Activated CD4-positive, alpha-beta T cell treated with anti-CD3 and anti-CD28 coated beads for 36 hours (primary cell): ENCODE measurements around the gene CLCN6. TPM values are rescaled to one million over a fixed set of nuclear protein-coding genes. Genes with fewer than 3 reads are reported as not detected.
A peak's percentile ranks its signal among the peaks of the same experiment; 100 is the strongest.

Source experiments
- ATAC-seq: fragments of 200-7000 bp; cut with Tn5 transposase; one replicate; pipeline ENCODE4 v1.10.0; 2021; ENCODE audit warnings: mild to moderate bottlenecking, moderate library complexity
- CTCF ChIA-PET: fragments of 350-600 bp; sonication (Branson Sonifier 250); formaldehyde crosslinking; loops from one replicate; lab custom pipeline; 2021; ENCODE audit warnings: antibody characterized with exemption; lab: Charles Lee
- POLR2A ChIA-PET: fragments of 350-600 bp; sonication (Branson Sonifier 250); formaldehyde crosslinking; loops from one replicate; lab custom pipeline; 2021; ENCODE audit warnings: antibody characterized with exemption, inconsistent platforms; lab: Charles Lee
- DNase-seq: peaks from one replicate; pipeline ENCODE4 v3.0.0-alpha.2; 2020
- H3K27ac Mint-ChIP-seq: one replicate; pipeline ENCODE4 v1.8.0; 2021; ENCODE audit warnings: mixed read lengths
- H3K27me3 Mint-ChIP-seq: one replicate; pipeline ENCODE4 v1.8.0; 2021; ENCODE audit warnings: mixed read lengths
- H3K36me3 Mint-ChIP-seq: one replicate; pipeline ENCODE4 v1.8.0; 2021; ENCODE audit warnings: low read depth, mixed read lengths
- H3K4me1 Mint-ChIP-seq: one replicate; pipeline ENCODE4 v1.8.0; 2021; ENCODE audit warnings: mixed read lengths
- H3K4me3 Mint-ChIP-seq: one replicate; pipeline ENCODE4 v1.8.0; 2021; ENCODE audit warnings: mild to moderate bottlenecking, moderate library complexity, mixed read lengths
- H3K9me3 Mint-ChIP-seq: one replicate; pipeline ENCODE4 v1.8.0; 2021; ENCODE audit warnings: low read depth, mixed read lengths
- intact Hi-C, 2 experiments: fragments of 100-400 bp; cut with DNase I in 1 of 2; cut with micrococcal nuclease in 1 of 2; formaldehyde crosslinking; loops; one replicate each; pipeline versions ENCODE4 v1.14.2 to v1.15.1; 2022 to 2024; cut with DNase I, micrococcal nuclease
- total RNA-seq, 2 experiments: library from RNA; stranded (reverse); gene quantifications; one replicate each; pipeline ENCODE4 v1.2.3, GENCODE V29; 2021

The CLCN6 gene
- total RNA-seq, 2 experiments from 2014 or later, result 9.4 to 9.5 TPM

- Mint-ChIP-seq H3K9me3 (no peaks in the 10 kb centered on the region), H3K4me3 (no peak overlapping the region), H3K36me3 (peaks cover 27% of the 10 kb centered on the region), H3K4me1 (no peaks in the 10 kb centered on the region), H3K27ac (no peak overlapping the region), H3K27me3 (no peaks in the 10 kb centered on the region)
- intact Hi-C loops, result loop anchor here in 1 of 2 experiments (5.0 to 10.0 kb wide), 2 partner anchors 132 to 369 kb away; no protein-coding TSS in a partner anchor
- no peak for DNase-seq
- ChIA-PET POLR2A (no interaction called here), CTCF (no interaction called here)
- no peak for ATAC-seq
Measured at GRCh38 chr1:11835441-11836225, 29.6 kb downstream of the CLCN6 start.

DNA sequence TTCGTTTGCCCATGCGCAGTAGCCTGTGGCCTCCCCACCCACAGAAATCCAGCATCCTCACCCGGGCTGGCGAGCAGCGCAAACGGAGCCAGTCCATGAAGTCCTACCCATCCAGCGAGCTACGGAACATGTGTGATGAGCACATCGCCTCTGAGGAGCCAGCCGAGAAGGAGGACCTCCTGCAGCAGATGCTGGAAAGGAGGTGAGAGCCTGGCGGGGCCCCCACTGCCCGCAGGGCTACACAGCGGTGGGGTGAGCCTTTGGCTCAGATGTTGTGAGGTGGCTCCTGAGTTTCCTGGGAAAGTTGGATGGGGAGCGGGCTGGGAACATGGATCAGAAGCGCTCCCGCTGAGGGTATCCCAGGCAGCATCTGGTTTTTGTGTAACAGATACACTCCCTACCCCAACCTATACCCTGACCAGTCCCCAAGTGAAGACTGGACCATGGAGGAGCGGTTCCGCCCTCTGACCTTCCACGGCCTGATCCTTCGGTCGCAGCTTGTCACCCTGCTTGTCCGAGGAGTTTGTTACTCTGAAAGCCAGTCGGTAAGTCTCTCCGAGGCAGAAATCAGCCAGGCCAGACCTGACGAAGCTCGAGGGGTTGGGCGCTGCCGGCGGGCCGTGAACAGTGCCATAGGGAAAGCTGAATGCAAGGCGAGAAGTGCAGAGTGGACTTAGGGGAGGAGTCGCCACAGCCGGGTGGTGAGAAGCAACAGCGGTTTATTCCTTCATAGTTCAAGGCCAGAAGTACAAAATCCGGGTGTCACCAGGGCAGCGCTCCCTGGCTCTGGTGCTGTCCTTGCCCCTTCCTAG lies 31.2 kb downstream of the CLCN6 start:
- no peaks in the 10 kb centered on the region for H3K4me1 Mint-ChIP-seq
- POLR2A ChIA-PET, result interaction anchor here (1.4 to 3.4 kb wide), 2 partner anchors 71 to 73 kb away, joined by 3 to 11 read pairs; no protein-coding TSS in a partner anchor
- ATAC-seq (no peak), DNase-seq (no peak)
- no peak overlapping the region for H3K4me3 Mint-ChIP-seq
- no peaks in the 10 kb centered on the region for H3K27me3 Mint-ChIP-seq
- H3K36me3 Mint-ChIP-seq, result peaks cover 33% of the 10 kb centered on the region
- no peak overlapping the region for H3K27ac Mint-ChIP-seq
- intact Hi-C loops, result loop anchor here in 1 of 2 experiments (5.0 to 10.0 kb wide), 2 partner anchors 130 to 368 kb away; no protein-coding TSS in a partner anchor
- CTCF ChIA-PET, result interaction anchor here (0.6 to 1.6 kb wide), 6 partner anchors 8 to 986 kb away, joined by 3 to 4 read pairs (median 3); no protein-coding TSS in a partner anchor
- no peaks in the 10 kb centered on the region for H3K9me3 Mint-ChIP-seq

GRCh38 chr1:11837767-11838348 lies 31.9 kb downstream of the CLCN6 start:
- POLR2A ChIA-PET, result interaction anchor here (1.0 to 3.4 kb wide), 3 partner anchors 70 to 72 kb away, joined by 3 to 11 read pairs (median 5); no protein-coding TSS in a partner anchor
- intact Hi-C loops, result loop anchor here (1.0 to 10.0 kb wide), 6 partner anchors 56 to 367 kb away; no protein-coding TSS in a partner anchor
- Mint-ChIP-seq H3K4me1 (no peaks in the 10 kb centered on the region), H3K36me3 (peaks cover 32% of the 10 kb centered on the region), H3K27me3 (no peaks in the 10 kb centered on the region), H3K27ac (no peak overlapping the region), H3K9me3 (no peaks in the 10 kb centered on the region), H3K4me3 (no peak overlapping the region)
- CTCF ChIA-PET, result interaction anchor here (0.7 to 1.6 kb wide), 9 partner anchors 9 to 841 kb away, joined by 3 to 5 read pairs (median 3); no protein-coding TSS in a partner anchor
- ATAC-seq, result no peak
- no peak for DNase-seq

GRCh38 chr1:11838349-11839272 lies 32.6 kb downstream of the CLCN6 start:
- peak; percentile 86 for DNase-seq
- peak; percentile 98 for ATAC-seq
- Mint-ChIP-seq H3K9me3 (no peaks in the 10 kb centered on the region), H3K4me1 (no peaks in the 10 kb centered on the region), H3K27me3 (no peaks in the 10 kb centered on the region), H3K36me3 (peaks cover 35% of the 10 kb centered on the region), H3K27ac (no peak overlapping the region), H3K4me3 (no peak overlapping the region)
- intact Hi-C loops, result loop anchor here (1.0 to 10.0 kb wide), 6 partner anchors 56 to 366 kb away; no protein-coding TSS in a partner anchor
- CTCF ChIA-PET, result interaction anchor here (0.6 to 1.6 kb wide), 11 partner anchors 9 to 841 kb away, joined by 3 to 5 read pairs (median 3); no protein-coding TSS in a partner anchor
- POLR2A ChIA-PET, result interaction anchor here (0.6 to 3.4 kb wide), 3 partner anchors 69 to 312 kb away, joined by 3 to 11 read pairs (median 5); no protein-coding TSS in a partner anchor

GRCh38 chr1:11839727-11840705 lies 34.0 kb downstream of the CLCN6 start:
- Mint-ChIP-seq H3K9me3 (no peaks in the 10 kb centered on the region), H3K27ac (no peak overlapping the region), H3K4me1 (no peaks in the 10 kb centered on the region), H3K36me3 (peaks cover 40% of the 10 kb centered on the region), H3K27me3 (no peaks in the 10 kb centered on the region), H3K4me3 (no peak overlapping the region)
- CTCF ChIA-PET, result interaction anchor here (0.5 to 0.7 kb wide), 2 partner anchors 56 to 68 kb away, joined by 3 to 4 read pairs; no protein-coding TSS in a partner anchor
- POLR2A ChIA-PET, result interaction anchor here (0.5 to 3.4 kb wide), 4 partner anchors 67 to 173 kb away, joined by 3 to 11 read pairs (median 3); no protein-coding TSS in a partner anchor
- ATAC-seq (no peak), DNase-seq (no peak)
- intact Hi-C loops, result loop anchor here (2.0 to 10.0 kb wide), 3 partner anchors 69 to 365 kb away; no protein-coding TSS in a partner anchor

GRCh38 chr1:11841245-11842153 lies 35.5 kb downstream of the CLCN6 start:
- no peaks in the 10 kb centered on the region for H3K27me3 Mint-ChIP-seq
- no peak overlapping the region for H3K4me3 Mint-ChIP-seq
- intact Hi-C loops, result no loop called here
- H3K9me3 Mint-ChIP-seq, result no peaks in the 10 kb centered on the region
- H3K4me1 Mint-ChIP-seq, result no peaks in the 10 kb centered on the region
- peaks cover 35% of the 10 kb centered on the region for H3K36me3 Mint-ChIP-seq
- no peak for DNase-seq
- CTCF ChIA-PET, result interaction anchor here (0.7 to 0.8 kb wide), 3 partner anchors 51 to 73 kb away, joined by 3 read pairs; no protein-coding TSS in a partner anchor
- no peak for ATAC-seq
- no peak overlapping the region for H3K27ac Mint-ChIP-seq
- POLR2A ChIA-PET, result interaction anchor here (1.1 kb wide), 1 partner anchor 67 kb away, joined by 4 read pairs; no protein-coding TSS in a partner anchor

DNA sequence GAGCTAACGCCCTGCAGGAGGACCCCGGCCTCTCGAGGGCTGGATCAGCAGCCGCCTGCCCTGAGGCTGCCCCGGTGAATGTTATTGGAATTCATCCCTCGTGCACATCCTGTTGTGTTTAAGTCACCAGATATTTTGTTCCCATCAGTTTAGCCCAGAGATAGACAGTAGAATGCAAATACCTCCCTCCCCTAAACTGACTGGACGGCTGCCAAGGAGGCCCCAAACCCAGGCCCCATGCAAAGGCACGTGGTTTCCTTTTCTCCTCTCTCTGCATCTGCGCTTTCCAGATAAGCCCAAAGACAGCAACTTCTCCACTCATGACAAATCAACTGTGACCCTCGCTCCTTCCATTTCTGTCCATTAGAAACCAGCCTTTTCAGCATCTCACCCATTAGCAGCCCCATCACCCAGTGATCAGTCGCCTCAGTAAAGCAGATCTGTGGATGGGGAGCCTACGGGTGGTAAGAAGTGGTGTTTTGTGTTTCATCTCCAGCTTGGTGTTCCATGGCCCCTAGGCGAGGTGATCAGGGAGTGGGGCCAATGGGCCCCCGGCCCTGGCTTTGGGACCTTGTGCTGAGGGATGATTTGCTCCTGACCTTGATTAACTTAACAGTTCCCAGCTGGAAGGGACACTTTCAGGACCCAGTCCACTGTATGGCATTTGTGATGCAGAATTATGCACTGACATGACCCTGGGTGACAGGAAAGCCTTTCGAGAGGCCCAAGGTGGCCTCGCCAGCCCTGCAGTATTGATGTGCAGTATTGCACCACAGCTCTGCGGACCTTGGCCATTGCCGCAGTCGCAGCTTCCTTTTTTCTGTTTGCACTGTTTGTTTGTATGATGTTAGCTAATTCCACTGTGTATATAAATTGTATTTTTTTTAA lies 36.4 kb downstream of the CLCN6 start:
- H3K36me3 Mint-ChIP-seq, result peaks cover 33% of the 10 kb centered on the region
- H3K9me3 Mint-ChIP-seq, result no peaks in the 10 kb centered on the region
- intact Hi-C loops, result no loop called here
- ChIA-PET CTCF (interaction anchor here (1.4 kb wide), 1 partner anchor 66 kb away, joined by 3 read pairs; no protein-coding TSS in a partner anchor), POLR2A (interaction anchor here (1.1 kb wide), 1 partner anchor 66 kb away, joined by 4 read pairs; no protein-coding TSS in a partner anchor)
- no peaks in the 10 kb centered on the region for H3K27me3 Mint-ChIP-seq
- DNase-seq (no peak), ATAC-seq (no peak)
- no peak overlapping the region for H3K27ac Mint-ChIP-seq
- H3K4me3 Mint-ChIP-seq, result no peak overlapping the region
- H3K4me1 Mint-ChIP-seq, result no peaks in the 10 kb centered on the region
